Kidney glomerular epithelial cell (primary cell): Measurements from ENCODE around the gene LEKR1.

Experiments
- DNase-seq: peaks from one replicate; lab custom pipeline; 2025; lab: John Stamatoyannopoulos, UW

Gene LEKR1

DNA sequence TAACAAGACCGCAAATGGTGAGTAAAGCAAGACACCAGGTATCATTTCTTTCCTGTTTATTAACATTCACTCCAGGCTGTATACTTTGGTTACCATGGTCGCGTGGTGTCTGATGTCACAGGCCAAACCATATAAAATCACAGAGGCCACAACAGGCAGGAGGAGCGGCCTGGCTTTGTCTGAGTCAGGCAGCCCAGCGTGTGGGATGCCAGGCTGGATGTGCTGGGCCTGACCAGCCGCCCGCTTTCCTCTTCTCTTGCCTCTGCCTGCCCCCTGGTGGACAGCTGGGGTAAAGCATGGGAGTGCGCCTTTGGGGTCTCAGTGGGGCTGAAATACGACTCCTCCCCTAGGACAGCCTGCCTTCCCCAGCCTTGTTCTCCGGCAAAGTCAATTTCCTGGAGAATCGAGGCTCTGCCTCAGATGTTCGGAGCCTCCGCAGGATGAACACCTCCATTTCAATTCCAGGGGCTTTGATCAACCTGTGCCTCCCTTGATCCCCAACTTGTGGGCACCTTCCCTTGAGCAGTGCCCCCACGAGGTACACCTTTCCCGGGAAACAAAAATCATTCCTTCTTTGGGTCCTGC, 255.6 kb downstream of the LEKR1 start:
- no peak for DNase-seq

DNA sequence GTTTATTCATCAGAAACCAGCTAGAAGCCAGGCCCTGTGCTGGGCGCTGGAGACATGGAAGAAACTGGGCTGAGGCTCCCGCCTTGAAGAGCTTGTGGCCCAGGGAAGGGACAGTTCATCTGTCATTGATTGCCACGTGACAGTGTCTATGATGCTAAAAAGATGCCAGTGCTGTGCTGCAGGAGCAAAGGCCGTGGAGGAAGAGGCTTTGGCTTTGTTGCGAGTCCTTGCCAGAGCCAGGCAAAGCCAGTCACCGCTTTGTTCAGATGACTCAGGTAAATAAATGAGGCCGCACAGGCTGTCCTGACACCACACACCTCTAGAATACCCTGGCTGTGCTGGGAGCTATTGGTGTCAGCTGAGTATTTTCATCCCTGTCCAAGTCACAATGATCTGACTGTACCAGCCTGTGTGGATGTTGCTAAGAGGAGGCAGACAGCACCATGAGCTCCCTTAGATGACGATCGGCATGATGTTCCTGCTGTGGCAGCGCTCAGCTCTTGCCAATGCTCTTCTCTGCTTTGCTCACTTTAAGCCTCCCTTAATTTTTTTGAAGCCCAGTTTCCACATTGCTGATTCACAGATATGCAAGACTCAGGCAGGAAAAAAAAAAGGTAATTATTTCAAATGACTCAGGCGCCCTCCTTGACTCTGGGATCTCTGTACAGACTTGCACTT, 256.3 kb downstream of the LEKR1 start:
- no peak for DNase-seq

DNA sequence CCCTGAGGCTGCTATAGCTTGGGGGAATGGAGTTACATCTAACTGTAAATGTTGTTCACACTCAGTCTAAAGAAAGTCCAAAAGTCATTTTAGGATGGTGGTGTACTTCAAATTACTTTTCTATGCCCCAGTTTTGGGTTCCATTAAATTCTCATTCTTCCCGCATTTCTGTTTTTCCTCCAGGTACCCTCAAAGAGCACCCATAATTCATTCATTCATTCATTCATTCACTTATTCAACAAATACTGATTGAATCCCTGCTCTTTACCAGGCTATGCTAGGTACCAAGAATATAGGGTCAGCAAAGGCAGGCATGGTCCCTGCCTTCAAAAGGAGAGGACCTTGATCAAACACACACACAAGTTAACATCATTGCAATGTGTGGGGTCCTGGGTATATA, 257.7 kb downstream of the LEKR1 start:
- DNase-seq: no peak

DNA sequence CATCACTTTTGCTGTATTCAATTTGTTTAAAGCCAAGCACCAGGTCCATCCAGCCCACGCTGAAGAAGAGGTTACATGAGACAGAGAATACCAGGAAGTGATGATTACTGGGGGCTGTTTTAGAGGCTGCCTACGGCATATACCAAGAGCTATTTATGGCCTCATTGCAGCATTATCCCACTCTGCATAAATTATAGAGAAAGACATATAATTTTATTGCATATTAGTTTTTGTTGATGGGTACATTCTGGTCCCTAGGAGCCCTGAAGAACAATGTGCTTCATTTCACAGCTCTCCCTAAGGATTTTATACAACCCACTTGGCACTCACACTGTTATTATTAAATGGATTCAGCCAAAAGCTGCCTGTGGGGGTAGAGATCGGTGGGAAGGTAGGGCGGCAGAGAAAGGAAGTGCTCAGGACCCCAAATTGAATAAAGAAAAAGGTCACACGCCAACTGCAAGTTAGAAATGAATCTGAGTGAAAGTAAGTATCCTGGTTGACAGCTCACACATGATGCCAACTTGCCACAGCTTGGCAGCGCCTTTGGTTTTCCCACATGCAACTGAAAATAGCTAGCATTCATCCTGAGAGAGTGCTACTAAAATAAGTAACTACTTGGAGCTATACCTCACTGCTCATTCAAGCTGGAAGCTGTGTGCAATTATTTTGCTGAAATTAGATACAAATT, 260.1 kb downstream of the LEKR1 start:
- no peak for DNase-seq

DNA sequence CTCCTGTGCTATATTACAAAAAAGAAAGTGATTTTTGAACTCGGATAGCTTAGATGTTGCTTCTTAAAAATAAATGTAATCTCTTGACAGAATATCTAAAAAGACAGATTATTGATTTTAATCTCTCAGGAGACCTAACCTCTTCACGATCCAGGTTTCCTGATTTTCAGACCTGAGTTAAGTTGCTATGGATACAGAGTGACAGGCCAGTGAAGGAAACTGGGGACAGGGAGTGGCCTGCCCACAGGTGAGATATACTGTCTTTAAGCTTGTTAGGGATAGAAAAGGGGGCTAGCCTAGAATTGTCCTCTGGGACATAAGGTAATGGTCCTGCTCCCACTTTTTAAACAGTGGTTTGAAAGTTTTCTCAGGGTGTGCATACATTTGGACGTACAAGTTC, 260.6 kb downstream of the LEKR1 start:
- no peak for DNase-seq

DNA sequence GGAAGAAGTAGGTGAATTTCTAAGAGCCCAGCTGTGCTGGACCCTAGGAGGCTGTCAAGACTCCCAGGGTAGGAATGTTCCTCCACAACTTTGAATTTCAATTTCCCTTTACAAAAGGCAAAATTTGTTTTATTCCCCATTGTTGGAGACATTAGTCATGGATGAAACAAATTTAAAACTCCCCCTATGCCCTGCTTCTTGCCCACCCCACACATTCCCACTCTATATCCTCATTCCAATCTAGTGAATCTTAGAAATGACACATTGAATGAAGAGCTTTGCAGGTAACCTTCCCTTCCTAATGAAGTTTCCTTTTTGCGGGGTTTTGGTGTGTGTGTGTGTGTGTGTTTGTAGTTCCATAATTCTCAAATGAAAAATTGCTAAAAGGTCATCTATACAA, 261.2 kb downstream of the LEKR1 start:
- no peak for DNase-seq

DNA sequence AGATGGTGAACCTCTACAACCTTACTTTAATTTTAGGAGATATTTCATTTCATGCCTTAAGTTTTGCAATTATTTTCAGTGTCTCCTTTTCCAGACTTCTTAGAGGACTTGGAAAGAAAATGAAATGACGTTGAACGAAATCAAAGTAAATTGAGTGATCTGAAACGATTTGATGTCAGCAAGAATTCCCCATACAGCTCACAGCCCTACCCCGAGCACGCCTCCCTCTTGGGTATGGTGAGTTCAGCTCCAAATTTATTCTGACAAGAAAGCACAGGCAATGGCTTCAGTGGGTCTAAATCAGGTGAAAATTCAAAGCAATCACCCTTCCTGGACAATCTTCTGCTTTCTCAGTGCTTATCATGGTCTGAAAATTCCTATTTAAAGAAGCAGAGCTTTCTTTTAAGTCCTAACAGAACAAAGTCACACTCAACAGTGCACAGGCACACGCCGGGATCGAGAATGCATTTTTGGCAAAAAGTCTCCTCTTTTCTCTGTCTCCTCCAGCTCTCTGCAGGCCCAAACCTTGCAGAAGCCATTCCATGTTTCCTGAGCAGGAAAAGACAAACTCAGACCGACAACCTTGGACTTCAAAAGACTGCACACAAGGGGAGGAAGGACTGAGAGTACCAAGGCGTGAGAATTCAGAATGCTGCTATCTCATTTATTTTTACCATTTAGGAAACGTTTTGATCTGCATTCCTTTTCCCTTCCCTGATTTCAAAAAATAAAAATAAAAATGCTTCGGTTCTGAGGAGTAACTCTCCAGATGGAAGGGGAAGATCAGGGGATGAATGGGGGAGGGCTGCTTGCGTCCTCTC, 261.8 kb downstream of the LEKR1 start:
- no peak for DNase-seq

DNA sequence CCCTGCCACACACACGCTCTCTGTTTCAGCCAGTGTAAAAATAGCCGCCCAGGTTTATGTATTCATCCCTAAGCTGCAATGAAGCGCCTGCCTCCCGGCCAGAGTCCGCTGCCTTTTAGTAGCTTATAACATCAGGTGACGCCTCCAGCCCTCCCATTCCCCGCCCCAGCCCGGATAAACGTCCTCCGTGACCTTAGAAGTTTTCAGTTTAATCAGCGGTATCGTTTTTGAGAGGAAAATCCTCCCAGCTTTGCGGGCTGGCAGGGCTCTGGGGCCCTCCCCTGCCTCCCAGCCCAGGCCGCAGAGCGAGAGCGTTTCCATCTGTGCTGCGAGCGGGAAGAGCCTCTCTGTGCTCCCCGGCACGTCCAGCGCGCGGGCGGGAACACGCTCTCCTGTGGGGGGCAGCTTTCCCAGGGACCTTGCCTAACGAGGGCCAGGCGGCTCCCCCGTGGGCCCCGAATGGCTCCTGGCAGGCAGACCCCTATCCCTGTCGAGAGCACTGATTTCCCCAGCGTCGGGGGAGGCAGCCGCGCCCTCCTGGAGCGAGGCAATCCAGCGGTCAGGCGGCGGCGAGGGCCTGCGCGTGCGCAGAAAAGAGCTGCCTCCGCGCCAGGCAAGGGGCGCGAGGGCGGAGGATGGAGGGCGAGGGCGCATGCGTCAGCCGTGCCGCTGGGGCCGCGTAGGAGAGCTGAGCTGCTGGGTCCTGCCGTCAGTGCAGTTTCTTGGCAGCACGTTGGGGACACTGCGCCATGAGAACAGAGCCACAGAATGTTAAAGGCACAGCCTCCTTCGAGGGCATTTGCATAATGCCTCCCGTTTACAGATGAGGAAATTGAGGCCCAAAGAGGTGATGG, 262.7 kb downstream of the LEKR1 start:
- no peak for DNase-seq

DNA sequence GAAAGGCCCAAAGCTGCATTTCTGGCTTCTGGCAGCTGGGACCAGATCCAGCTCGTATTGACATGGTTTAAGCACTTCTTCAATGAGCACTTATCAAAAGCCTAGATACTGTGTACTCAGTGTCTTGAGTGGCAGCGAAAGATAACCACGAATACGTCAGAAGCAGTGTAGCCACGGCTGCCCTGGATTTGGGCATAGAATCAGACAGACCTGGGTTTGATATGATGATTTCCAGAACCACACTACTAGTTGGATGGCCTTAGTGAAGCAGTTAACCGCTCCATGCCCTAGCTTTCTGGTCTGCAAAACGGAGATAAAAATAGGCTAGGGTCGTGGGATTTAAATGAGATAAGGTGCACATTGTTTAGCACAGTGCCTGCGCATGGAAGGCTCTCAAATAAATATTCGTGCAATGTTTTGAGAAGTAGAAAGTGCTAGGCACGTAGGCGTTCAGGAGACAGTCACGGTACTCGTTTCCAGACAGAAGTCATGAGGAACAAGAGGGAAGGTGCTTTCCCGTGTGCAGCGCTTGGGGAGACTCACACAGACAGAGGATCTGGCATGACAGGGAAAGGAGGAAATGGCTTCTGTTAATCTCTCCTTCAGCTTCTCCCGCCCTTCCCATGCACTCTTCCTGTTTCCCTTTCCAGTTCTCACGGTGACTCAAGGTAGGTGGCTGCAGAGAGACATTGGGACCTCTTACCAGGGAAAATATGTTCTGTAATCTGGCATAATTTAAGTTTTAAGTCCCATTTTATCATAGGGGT, 263.5 kb downstream of the LEKR1 start:
- no peak for DNase-seq

DNA sequence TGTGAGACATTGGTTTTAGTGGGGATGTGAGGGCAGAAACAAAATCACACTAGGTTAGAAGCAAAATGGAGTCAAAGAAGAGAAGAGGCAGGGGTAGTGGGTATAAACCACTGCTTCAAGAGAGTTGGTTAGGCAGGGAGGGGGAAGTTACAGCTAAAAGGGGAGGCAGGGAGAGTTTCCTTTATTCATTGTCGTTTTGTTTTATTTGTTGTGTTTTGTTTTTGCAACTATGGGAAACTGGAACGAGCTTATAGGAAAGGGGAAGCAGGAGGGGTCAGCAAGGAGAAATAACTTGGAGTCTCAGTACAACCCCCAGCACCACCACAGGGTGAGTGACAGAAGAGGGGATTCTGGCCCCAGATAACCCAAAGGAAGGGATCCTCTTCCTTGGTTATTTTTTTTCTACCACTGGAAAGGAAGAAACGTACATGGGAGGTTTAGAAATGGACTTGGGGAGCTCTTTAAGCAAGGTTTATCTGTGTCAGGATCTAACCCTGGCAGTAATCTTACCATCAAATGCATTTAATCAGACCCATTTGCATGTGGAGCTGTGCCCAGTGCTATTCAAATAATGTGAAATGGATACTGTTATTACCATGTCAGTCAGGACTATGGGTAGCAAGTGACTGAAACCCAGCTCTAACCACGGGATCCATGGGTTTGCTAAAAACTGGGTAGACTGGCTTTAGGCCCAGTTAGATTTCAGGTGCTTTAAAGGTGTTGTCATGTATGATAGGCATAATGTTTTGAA, 265.1 kb downstream of the LEKR1 start:
- DNase-seq: no peak

DNA sequence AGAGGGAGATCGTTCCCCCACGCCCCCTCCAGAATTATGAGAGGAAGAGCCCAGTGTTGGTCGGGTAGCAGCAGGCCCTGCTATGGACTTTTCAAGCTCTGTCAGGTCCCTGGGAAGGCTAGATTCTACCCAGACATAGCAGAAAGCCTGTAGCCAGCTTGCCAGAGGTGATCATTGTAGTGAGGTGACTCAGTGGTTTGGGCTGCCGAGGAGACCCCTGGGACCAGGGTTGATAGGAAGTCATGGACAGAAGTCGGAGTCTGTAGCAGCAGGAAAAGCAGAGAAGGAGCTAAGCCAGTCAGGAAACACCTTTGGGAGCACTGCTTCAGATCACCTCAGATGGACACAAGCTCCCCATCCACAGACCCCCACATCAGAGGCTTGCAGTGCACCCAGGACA, 266.1 kb downstream of the LEKR1 start:
- DNase-seq: no peak

DNA sequence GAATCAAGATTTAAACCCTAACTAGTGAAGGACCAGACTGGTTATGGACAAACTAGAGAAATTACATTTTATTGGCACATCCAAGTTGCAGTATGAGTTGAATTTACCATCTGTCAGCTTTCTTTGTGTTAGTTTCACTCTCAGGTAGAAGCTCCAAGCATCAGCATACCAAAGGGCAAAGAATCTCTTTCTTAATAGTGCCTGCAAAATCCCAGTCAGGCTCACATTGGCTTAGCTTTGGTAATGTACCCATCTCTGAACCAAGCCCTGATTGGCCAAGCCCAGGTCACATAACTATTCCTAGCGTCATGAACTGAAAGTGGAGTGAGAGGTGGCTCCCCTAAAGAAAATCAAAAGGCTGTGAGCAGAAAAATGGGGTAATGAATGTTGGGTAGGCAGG, 266.9 kb downstream of the LEKR1 start:
- no peak for DNase-seq

DNA sequence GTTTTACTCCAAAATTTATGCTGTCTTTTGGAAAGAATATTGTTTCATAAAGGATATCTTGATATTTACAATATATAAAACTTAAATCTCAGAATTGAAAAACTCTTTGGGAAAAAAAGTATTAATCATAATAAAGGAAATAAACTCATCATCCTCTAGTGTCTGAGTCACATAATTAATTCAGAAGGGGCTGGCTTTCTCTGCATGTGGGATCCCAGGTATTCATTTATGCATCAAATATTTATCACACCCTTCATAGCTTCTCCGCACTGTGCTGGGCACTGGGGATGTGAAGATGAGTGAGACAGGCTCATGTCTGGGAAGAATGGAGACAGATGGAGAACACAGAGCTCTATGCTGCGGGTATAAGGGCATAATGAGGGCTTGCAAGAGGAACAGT, 268.1 kb downstream of the LEKR1 start:
- no peak for DNase-seq

DNA sequence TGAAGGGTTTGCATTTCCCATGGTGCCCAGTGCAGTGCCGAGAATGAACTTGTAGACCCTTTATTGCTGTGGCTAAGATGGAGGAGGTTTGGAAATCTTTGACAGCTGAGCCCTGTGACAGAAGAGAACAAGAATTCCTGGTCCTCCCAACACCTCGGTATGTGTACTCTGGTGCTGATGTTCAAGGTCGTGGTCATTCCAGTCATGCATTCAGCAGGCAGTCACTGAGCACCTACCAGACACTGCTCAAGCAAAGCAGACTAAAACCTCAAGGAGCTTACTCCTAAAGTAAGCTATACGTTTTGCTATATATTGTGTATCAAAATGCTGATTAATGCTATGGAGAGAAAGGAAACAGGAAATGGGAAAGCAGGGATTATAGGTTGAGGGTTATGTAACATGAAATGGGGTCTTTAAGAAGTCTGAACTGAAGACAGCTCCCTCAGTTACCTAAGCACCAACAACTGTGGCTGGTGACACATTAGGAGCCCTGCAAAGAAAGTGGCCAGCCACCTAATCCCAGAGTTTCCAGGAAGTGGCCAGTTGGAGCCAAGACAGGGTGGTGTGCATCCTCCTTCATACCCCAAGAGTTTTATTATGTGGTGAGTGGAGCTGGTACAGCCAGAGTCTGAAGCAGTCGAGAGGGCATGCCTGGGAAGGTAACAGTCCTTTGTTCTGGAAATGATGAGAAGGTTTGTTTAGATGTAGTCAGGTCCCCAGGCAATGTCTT, 268.8 kb downstream of the LEKR1 start:
- DNase-seq: no peak
